CD4-positive, alpha-beta memory T cell (primary cell): ENCODE data around the gene ABCB4. TPM values are rescaled to one million over a fixed set of nuclear protein-coding genes. Genes with fewer than 3 reads are reported as not detected.

ENCODE experiments used
- CTCF ChIA-PET: fragments of 350-600 bp; sonication (Branson Sonifier 250); formaldehyde crosslinking; loops from one replicate; lab custom pipeline; 2021; ENCODE audit warnings: inconsistent platforms; ENCODE audit not compliant: partially characterized antibody; lab: Charles Lee
- POLR2A ChIA-PET: fragments of 350-600 bp; sonication (Branson Sonifier 250); formaldehyde crosslinking; loops from one replicate; lab custom pipeline; 2021; ENCODE audit not compliant: partially characterized antibody; lab: Charles Lee
- DNase-seq, 5 donors: peaks; one replicate each; pipeline versions ENCODE4 v3.0.0 to v3.0.0-alpha.2; 2020 to 2022; ENCODE audit warnings: mixed read lengths in 1 of 5
- H3K27ac ChIP-seq: one replicate; pipeline ENCODE4 v1.7.0; 2013; ENCODE audit warnings: low read depth, low read length
- H3K27me3 ChIP-seq: 2 replicates; pipeline ENCODE4 v1.7.0; 2013; ENCODE audit warnings: mild to moderate bottlenecking, low read length, moderate library complexity; ENCODE audit not compliant: insufficient read depth
- H3K36me3 ChIP-seq: 2 replicates; pipeline ENCODE4 v1.7.0; 2013; ENCODE audit warnings: mild to moderate bottlenecking, low read length, moderate library complexity; ENCODE audit not compliant: insufficient read depth
- H3K4me1 ChIP-seq: 2 replicates; pipeline ENCODE4 v1.7.0; 2013; ENCODE audit warnings: mild to moderate bottlenecking, low read length, moderate library complexity; ENCODE audit not compliant: insufficient read depth
- H3K4me3 ChIP-seq, 2 donors: one replicate each; pipeline ENCODE4 v1.7.0; 2013; ENCODE audit warnings: low read length in 2 of 2, mild to moderate bottlenecking in 1 of 2
- H3K9me3 ChIP-seq, 2 donors: one replicate each; pipeline ENCODE4 v1.7.0; 2013; ENCODE audit warnings: low read length in 2 of 2, control low read depth in 1 of 2; ENCODE audit not compliant: control insufficient read depth in 1 of 2
- H3K27ac Mint-ChIP-seq, 7 donors: one replicate each; pipeline ENCODE4 v1.8.0; 2020 to 2021; ENCODE audit warnings: mixed read lengths in 7 of 7, mild to moderate bottlenecking in 6 of 7, inconsistent platforms in 3 of 7, moderate library complexity in 3 of 7
- H3K27me3 Mint-ChIP-seq, 2 donors: one replicate each; pipeline ENCODE4 v1.8.0; 2020 to 2021; ENCODE audit warnings: mixed read lengths in 2 of 2
- H3K36me3 Mint-ChIP-seq, 2 donors: one replicate each; pipeline ENCODE4 v1.8.0; 2020 to 2021; ENCODE audit warnings: mixed read lengths in 2 of 2, inconsistent platforms in 1 of 2, mild to moderate bottlenecking in 1 of 2
- H3K4me1 Mint-ChIP-seq, 4 donors: one replicate each; pipeline ENCODE4 v1.8.0; 2020 to 2021; ENCODE audit warnings: mixed read lengths in 4 of 4, mild to moderate bottlenecking in 1 of 4
- H3K4me3 Mint-ChIP-seq, 8 donors: one replicate each; pipeline ENCODE4 v1.8.0; 2020 to 2021; ENCODE audit warnings: mixed read lengths in 8 of 8, mild to moderate bottlenecking in 7 of 8, moderate library complexity in 6 of 8, inconsistent platforms in 3 of 8
- H3K9me3 Mint-ChIP-seq, 8 donors: one replicate each; pipeline ENCODE4 v1.8.0; 2020 to 2021; ENCODE audit warnings: mixed read lengths in 8 of 8, mild to moderate bottlenecking in 5 of 8, inconsistent platforms in 3 of 8, moderate library complexity in 1 of 8
- intact Hi-C: fragments of 100-400 bp; cut with micrococcal nuclease; formaldehyde crosslinking; loops from one replicate; pipeline ENCODE4 v1.15.1; 2023
- polyA plus RNA-seq, 2 donors: library from polyadenylated mRNA; unstranded; fragments of 300-500 nt; fragmentation: Illumina TruSeq; gene quantifications; one replicate each; pipeline ENCODE4 v1.2.3, GENCODE V29; 2021
- total RNA-seq, 2 experiments: library from RNA; stranded (reverse); gene quantifications; one replicate each; pipeline ENCODE4 v1.2.3, GENCODE V29; 2021

ABCB4 gene
- total and polyA plus RNA-seq, 4 experiments from 2014 or later: 0.11 TPM; not detected in 3

GRCh38 chr7:87427288-87427687 lies 48.2 kb downstream of the ABCB4 start:
- DNase-seq: no peak
- Mint-ChIP-seq H3K4me3 (no peak overlapping the region), H3K4me1 (no peaks in the 10 kb centered on the region), H3K9me3 (no peaks in the 10 kb centered on the region), H3K27ac (no peak overlapping the region), H3K36me3 (no peaks in the 10 kb centered on the region), H3K27me3 (peaks cover 7 to 19% of the 10 kb centered on the region in 2 donors)
- Histone ChIP-seq H3K27me3 (no peaks in the 10 kb centered on the region), H3K9me3 (no peaks in the 10 kb centered on the region), H3K4me3 (no peak overlapping the region), H3K4me1 (no peaks in the 10 kb centered on the region), H3K27ac (no peak overlapping the region), H3K36me3 (no peaks in the 10 kb centered on the region)
- intact Hi-C loops: no loop called here
- ChIA-PET POLR2A (no interaction called here), CTCF (interaction anchor here (1.0 to 4.2 kb wide), 2 partner anchors 9 to 10 kb away, joined by 3 to 30 read pairs; no protein-coding TSS in a partner anchor)

- no peaks in the 10 kb centered on the region for H3K9me3 Mint-ChIP-seq
- peaks cover 7 to 19% of the 10 kb centered on the region in 2 donors for H3K27me3 Mint-ChIP-seq
- CTCF ChIA-PET: interaction anchor here (4.2 kb wide), 1 partner anchor 9 kb away, joined by 30 read pairs; no protein-coding TSS in a partner anchor
- no peaks in the 10 kb centered on the region for H3K36me3 Mint-ChIP-seq
- H3K4me1 ChIP-seq: no peaks in the 10 kb centered on the region
- H3K4me1 Mint-ChIP-seq: no peaks in the 10 kb centered on the region
- no peak for DNase-seq
- POLR2A ChIA-PET: no interaction called here
- H3K27ac ChIP-seq: no peak overlapping the region
- H3K4me3 ChIP-seq: no peak overlapping the region
- intact Hi-C loops: no loop called here
- no peaks in the 10 kb centered on the region for H3K27me3 ChIP-seq
- H3K9me3 ChIP-seq: no peaks in the 10 kb centered on the region
- no peaks in the 10 kb centered on the region for H3K36me3 ChIP-seq
- H3K27ac Mint-ChIP-seq: no peak overlapping the region
- no peak overlapping the region for H3K4me3 Mint-ChIP-seq
These were observed 49.3 kb downstream of the ABCB4 start for GRCh38 chr7:87426160-87426559.

DNA sequence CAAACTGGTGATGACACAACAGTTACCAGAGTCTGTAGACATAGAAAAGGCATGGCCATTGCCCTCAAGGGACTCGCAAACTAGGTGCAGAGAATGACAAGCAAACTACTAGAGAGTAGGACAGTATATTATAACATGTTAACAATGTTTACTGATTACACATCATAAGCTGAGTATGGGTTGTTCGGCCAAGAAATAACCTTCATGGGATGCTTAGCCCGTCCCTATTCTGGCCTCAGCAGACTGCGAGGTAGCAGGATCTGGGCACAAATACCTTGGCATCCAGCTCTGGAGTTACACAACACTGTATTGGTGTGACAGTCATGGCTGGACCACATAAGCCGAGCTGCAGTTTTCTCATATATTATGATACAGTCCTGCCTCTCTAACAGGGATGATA lies 51.4 kb downstream of the ABCB4 start:
- intact Hi-C loops: no loop called here
- H3K36me3 ChIP-seq: no peaks in the 10 kb centered on the region
- H3K4me3 ChIP-seq: no peak overlapping the region
- H3K4me1 ChIP-seq: no peaks in the 10 kb centered on the region
- Mint-ChIP-seq H3K4me1 (no peaks in the 10 kb centered on the region), H3K9me3 (no peaks in the 10 kb centered on the region), H3K36me3 (no peaks in the 10 kb centered on the region), H3K4me3 (no peak overlapping the region), H3K27me3 (peaks cover 7 to 17% of the 10 kb centered on the region in 2 donors), H3K27ac (no peak overlapping the region)
- H3K27ac ChIP-seq: no peak overlapping the region
- H3K9me3 ChIP-seq: no peaks in the 10 kb centered on the region
- no peaks in the 10 kb centered on the region for H3K27me3 ChIP-seq
- DNase-seq: no peak
- ChIA-PET POLR2A (no interaction called here), CTCF (interaction anchor here (0.9 to 2.3 kb wide), 2 partner anchors 10 to 111 kb away, joined by 3 to 11 read pairs; no protein-coding TSS in a partner anchor)

GRCh38 chr7:87420173-87420572 lies 55.3 kb downstream of the ABCB4 start:
- H3K36me3 Mint-ChIP-seq: no peaks in the 10 kb centered on the region
- H3K9me3 Mint-ChIP-seq: no peaks in the 10 kb centered on the region
- ChIA-PET POLR2A (no interaction called here), CTCF (interaction anchor here (1.9 to 10.3 kb wide), 5 partner anchors 8 to 112 kb away, joined by 7 to 362 read pairs (median 21); no protein-coding TSS in a partner anchor)
- no peaks in the 10 kb centered on the region for H3K4me1 ChIP-seq
- H3K27ac Mint-ChIP-seq: no peak overlapping the region
- no peak overlapping the region for H3K4me3 ChIP-seq
- H3K36me3 ChIP-seq: no peaks in the 10 kb centered on the region
- H3K4me1 Mint-ChIP-seq: peaks cover 0 to 3% (median 0%) of the 10 kb centered on the region in 4 donors
- no peak overlapping the region for H3K27ac ChIP-seq
- no peak for DNase-seq
- intact Hi-C loops: no loop called here
- H3K9me3 ChIP-seq: no peaks in the 10 kb centered on the region
- no peak overlapping the region for H3K4me3 Mint-ChIP-seq
- peaks cover 3 to 8% of the 10 kb centered on the region in 2 donors for H3K27me3 Mint-ChIP-seq
- no peaks in the 10 kb centered on the region for H3K27me3 ChIP-seq

GRCh38 chr7:87416682-87417587 lies 58.5 kb downstream of the ABCB4 start:
- H3K27ac Mint-ChIP-seq: no peak overlapping the region
- H3K4me3 Mint-ChIP-seq: no peak overlapping the region
- Histone ChIP-seq H3K36me3 (no peaks in the 10 kb centered on the region), H3K27ac (no peak overlapping the region), H3K4me1 (no peaks in the 10 kb centered on the region), H3K9me3 (no peaks in the 10 kb centered on the region), H3K4me3 (no peak overlapping the region), H3K27me3 (no peaks in the 10 kb centered on the region)
- no peaks in the 10 kb centered on the region for H3K36me3 Mint-ChIP-seq
- ChIA-PET POLR2A (interaction anchor here (1.3 to 2.0 kb wide), 3 partner anchors 13 to 98 kb away, joined by 3 to 5 read pairs (median 4); partner anchors contain the start of gene CROT), CTCF (interaction anchor here (0.6 to 10.3 kb wide), 23 partner anchors 7 to 490 kb away, joined by 3 to 362 read pairs (median 5); partner anchors contain the start of gene CROT)
- intact Hi-C loops: loop anchor here (1.0 to 2.0 kb wide), 7 partner anchors 48 to 491 kb away; partner anchors contain the start of gene CROT
- peak; percentile 62 to 72 (median 68) for DNase-seq
- H3K9me3 Mint-ChIP-seq: no peaks in the 10 kb centered on the region
- H3K4me1 Mint-ChIP-seq: peaks cover 0 to 3% (median 0%) of the 10 kb centered on the region in 4 donors
- peaks cover 2 to 3% of the 10 kb centered on the region in 2 donors for H3K27me3 Mint-ChIP-seq

DNA sequence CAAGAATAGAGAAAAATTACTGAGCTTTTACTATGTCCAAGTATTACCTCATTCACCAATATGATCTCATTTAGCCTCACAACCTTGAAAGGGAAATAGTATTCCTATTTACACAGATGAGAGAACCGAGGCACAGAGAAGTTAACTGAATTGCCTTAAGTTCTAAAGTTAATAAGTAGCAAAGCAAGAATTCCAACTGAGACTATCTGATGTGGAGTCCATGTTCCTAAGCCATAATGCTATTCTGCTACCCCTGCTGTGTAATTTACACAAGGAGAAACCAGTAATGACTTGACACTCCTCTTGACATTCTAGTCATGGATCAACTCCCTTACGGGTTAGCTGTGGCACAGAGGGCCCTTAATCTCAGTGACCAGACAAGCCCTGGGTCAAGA lies 60.7 kb downstream of the ABCB4 start:
- Histone ChIP-seq H3K27ac (no peak overlapping the region), H3K4me3 (no peak overlapping the region), H3K27me3 (no peaks in the 10 kb centered on the region), H3K36me3 (no peaks in the 10 kb centered on the region), H3K4me1 (no peaks in the 10 kb centered on the region), H3K9me3 (no peaks in the 10 kb centered on the region)
- H3K27me3 Mint-ChIP-seq: peaks cover 0 to 2% of the 10 kb centered on the region in 2 donors
- intact Hi-C loops: no loop called here
- no peak overlapping the region for H3K27ac Mint-ChIP-seq
- H3K4me1 Mint-ChIP-seq: peaks cover 0 to 3% (median 0%) of the 10 kb centered on the region in 4 donors
- no peaks in the 10 kb centered on the region for H3K36me3 Mint-ChIP-seq
- CTCF ChIA-PET: interaction anchor here (0.8 to 10.3 kb wide), 12 partner anchors 8 to 111 kb away, joined by 3 to 362 read pairs (median 6); partner anchors contain the start of gene CROT
- DNase-seq: no peak
- no peaks in the 10 kb centered on the region for H3K9me3 Mint-ChIP-seq
- POLR2A ChIA-PET: no interaction called here
- no peak overlapping the region for H3K4me3 Mint-ChIP-seq
